GM21360 (cell line): ENCODE measurements around the gene NEK11.
"Not testable (repeated sequence)": the region's sequence is repeated elsewhere in the genome, so short reads cannot be mapped to it uniquely, and the experiment has no call there.

Source experiments
- ATAC-seq: cut with Tn5 transposase; IDR thresholded peaks from one replicate; pipeline ENCODE4 v1.9.1; 2021; ENCODE audit warnings: mild to moderate bottlenecking, moderate library complexity; ENCODE audit not compliant: unreplicated experiment

The NEK11 gene

DNA sequence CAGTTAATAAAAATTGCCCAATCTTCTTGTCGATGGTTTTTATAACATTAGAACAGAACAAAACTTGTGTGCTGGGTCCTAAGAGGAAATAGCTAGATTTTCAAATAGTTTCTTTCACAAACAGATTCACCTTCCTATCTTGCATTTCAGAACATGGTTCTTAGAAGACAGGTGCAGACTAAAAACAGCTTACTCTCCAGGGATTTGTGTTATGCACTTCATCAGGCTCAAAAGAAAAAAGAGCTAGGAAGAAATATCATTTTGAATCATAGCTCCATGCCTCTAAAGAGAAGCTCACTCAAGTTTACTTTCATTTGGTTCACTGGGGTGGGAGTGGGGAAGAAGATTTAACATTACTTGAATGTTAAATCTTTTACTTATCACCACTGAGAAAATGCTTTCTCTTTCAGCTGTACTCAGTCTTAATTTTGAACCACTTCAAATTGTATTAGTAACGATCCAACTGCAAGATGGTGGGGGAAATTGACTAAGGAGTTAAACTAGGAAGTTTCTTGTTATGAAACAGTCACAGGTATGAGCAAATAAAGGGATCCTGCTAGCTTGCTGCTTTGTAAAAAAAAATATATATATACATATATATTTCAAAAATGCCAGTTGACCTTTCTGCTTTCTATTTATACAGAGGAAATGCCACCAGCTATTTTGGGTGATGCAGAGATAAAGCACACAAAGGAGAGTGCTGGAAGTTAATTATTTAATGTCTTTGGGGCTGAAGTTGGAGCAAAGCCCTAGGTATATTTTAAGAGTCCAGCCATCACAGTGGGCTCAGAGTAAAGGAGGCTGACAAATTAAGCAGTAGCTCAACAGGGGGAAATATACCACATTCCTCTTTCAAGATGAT is 326.6 kb downstream of the NEK11 start:
- no peak for ATAC-seq

DNA sequence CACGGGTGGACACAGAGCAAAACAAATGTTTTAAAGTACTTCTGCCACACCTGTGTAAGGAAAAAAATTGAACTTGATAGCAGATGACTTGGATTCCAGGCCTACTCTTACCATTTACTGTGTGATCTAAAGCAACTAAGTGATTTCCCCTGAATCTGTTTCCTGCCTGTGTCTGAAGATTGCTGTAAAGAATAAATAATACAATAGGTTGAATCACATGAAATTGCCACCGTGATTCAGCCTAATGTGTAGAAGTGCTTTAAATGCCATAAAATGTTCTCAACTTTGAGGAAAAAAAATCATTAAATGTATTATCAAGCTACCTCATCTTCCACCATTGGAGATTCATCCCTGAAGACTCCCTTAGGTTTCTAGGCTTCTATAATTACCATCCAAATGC is 327.3 kb downstream of the NEK11 start:
- ATAC-seq = no peak

DNA sequence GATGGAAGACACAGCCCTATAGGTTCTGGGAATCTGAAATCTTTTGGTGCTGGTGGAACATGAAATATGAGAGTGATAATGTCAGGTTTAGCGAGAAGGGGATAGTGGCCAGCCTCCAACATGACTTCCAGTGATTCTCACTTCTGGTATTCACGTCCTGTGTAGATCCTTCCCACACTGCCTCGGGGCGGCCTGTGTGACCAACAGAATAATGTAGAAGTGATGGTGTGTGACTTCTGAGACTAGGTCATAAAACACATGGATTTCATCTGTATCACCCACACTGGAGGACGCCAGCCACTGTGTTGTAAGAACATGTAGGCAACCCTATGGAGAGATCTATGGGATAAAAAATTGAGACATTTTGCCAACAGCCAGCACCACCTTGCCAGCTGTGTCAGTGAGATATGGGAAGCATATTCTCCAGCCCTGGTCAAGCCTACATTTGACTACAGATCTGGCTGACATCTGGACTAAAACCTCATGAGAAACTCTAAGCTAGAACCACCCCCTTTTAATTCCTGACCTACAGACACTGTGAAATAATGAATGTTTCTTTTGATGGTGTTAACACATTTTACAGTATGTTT is 329.4 kb downstream of the NEK11 start:
- no peak for ATAC-seq

DNA sequence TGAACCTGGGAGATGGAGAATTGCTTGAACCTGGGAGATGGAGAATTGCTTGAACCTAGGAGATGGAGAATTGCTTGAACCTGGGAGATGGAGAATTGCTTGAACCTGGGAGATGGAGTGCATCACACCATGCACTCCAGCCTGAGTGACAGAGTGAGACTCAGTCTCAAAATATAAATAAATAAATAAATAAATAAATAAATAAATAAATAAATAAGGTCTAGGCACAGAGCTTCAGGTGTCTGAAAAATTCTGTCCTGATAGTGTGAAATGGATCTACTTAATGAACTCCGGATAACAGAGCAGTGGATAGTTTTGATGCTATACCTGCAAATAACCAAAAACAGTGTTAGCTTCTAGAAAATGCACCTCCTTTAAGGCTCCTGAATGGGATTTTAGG is 330.6 kb downstream of the NEK11 start:
- no peak for ATAC-seq

DNA sequence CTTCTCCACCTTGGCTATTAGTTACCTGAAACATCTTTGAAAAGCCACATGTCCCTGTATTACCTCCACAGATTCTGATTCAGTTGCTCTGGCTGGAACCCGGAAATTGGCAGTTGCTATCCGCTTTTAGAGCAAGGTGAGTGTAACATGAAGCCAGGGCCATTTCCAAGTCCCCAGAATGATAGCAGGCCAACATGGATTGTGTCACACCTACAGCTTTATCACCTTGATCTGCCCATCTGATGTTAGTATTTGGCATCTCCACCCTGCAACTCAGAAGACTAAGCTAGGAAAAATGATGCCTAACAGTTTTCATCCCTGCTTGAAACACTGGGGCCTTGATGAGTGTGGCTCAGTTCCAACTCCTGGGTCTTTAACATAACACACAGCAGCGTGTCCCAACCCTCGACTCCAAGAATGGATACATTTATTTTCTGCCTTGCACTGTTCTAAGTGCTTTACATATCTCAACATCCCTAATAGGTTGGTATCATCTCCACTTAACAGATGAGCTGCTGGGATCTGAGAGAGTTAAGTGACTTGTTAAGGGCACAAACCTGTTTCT is 333.6 kb downstream of the NEK11 start:
- no peak for ATAC-seq

DNA sequence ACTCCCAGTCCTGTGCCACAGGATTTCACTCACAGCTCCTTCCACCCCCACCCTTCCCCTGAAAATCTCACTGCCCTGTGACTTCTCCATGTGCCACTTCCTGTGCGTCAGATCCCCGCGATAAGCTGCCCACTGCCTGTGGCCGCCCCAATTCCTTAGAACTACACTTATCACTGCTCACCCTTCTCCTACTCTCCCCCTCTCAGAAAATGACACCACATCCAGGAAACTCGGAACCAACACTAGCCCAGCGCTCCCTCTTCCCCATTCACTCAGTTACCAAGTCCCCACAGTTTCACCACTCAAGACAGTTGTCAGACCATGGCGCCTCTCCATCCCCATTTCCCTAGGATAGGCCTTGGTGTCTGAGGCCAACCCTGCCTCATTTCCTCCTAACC is 334.4 kb downstream of the NEK11 start:
- ATAC-seq = not testable (repeated sequence)

DNA sequence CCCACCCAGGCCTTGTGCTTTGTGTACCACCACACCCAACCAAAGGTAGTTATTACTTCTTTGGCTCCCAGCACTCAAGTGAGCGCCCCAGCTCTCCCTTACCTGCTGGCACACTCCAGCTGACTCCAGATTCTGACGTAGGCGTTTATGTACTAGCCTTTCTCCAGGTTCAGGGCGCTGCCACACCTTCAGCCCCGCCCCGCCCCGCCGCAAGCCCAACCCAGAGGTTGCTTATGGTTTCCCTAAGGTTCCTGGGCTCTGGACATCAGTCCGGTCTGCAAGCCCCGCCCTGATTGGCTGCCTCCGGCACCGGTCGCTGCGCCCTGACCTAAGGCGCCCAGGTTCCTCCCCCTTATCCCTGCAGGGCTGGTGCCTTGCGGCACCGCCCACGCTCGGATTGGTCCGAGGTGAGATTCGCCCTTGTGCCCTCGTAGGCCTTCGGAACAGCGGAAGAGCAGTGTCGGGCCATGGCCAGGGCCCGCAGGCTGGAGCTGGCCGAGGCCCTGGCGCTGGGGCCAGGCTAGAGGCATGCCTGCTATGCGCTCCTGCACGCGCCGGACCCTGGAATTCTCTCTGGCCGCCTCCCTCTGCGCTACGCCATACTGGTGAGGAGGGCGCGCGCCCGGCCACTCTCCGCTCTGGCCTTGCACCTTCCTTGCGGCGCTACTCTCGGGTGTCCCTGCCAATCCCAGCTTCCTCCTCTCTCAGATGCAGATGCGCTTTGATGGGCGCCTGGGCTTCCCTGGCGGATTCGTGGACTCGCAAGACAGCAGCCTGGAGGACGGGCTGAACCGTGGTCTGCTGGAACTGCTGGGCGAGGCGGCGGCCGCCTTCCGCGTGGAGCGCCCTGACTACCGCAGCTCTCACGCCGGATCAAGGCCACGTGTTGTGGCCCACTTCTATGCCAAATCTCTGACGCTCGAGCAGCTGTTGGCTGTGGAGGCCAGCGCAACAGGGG is 335.1 kb downstream of the NEK11 start:
- no peak for ATAC-seq

DNA sequence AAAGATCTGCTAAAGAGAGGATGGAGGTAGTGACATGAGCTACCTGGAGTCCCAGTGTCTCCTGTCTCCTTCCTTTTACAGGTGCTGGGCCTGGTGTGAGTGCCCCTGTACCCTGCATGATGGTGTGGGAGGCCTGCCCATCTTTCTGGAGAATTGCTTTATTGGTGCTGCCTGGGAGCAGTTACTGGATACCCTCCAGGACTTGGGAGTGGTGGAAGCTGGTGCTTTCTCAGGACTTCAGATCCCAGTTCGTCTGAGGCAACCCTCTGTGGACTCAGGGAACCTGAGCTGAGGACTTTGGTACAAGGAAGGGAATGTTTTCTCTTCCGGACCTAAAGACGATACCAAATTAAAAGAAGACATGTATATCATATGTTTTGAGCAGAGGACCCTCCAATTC is 336.6 kb downstream of the NEK11 start:
- no peak for ATAC-seq

DNA sequence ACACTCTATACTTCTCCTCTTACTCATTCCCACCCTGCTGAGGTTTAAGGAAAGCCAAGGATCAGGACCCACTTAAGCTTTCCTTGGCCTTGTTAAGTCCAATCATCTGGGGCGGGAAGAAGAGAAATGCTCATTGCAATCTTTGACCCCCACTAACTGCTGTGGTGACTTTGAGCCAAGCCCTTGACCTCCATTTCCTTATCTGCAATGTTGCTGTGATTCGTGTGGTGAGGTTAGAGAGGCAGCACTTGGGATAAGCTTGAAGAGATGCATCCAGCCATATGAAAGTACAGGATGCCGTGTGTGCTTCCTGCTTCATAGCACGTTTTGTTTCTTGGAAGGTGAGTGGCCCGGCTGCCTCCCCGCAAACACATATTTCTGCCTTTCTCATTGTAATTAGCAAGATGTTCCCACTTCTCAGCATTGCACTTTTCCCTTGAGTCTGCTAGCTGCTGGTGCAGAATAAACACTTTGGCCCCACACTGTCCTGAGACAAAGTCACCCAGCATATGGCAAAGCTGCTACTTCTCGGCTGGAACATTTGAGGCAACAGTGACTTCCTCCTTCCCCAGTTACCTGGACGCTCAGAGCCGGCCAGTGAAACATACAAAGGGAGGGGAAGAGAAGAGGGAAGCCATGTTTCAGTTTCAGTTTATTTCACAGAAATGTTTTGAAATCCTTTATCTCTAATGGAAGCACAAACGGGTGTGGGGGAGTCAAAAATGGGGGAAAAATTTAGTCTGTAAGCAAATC is 344.4 kb downstream of the NEK11 start:
- no peak for ATAC-seq

DNA sequence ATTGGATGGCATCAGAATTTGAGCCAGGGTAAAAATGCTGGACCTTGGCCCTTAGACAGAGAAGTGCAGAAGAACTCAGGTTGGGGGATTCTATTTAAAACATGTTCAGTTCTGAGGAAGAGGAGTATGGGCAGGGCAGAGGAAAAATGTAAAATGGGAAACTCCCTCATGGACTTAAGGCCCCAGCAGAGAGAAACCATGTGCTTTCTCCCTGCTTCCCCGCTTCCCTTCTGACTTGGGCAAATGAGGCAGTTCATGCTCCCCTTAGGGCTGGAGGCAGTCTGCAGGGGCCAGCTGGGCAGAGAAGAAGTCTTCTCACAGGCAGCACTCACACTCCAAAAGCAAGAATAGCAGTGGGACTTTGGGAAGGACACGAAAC is 345.0 kb downstream of the NEK11 start:
- no peak for ATAC-seq

DNA sequence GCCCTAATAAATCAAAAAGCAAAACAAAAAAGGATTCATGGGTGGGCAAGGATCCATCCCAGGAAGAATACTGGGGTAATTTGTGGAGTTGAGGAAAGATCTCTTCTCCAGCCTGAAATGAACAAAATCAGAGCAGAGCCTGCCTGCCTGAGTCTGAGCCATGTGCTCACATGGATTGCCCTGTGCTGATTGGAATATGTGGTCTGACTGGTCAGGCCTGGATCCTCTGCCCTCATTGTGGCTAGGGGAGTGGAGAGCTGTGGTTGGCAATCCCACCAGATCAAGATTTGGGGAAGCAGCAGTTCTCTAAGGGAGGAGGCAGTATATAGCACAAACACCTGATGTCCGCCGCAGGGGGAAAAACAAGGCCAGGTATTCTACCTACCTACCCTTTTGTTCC is 348.1 kb downstream of the NEK11 start:
- no peak for ATAC-seq

DNA sequence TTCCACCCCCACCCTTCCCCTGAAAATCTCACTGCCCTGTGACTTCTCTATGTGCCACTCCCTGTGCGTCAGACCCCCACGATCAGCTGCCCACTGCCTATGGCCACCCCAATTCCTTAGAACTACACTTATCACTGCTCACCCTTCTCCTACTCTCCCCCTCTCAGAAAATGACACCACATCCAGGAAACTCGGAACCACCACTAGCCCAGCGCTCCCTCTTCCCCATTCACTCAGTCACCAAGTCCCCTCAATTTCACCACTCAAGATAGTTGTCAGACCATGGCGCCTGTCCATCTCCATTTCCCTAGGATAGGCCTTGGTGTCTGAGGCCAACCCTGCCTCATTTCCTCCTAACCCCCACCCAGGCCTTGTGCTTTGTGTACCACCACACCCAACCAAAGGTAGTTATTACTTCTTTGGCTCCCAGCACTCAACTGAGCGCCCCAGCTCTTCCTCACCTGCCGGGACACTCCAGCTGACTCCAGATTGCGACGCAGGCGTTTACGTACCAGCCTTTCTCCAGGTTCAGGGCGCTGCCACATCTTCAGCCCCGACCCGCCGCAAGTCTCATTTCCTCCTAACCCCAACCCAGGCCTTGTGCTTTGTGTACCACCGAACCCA is 354.3 kb downstream of the NEK11 start:
- peak; percentile 17 for ATAC-seq

DNA sequence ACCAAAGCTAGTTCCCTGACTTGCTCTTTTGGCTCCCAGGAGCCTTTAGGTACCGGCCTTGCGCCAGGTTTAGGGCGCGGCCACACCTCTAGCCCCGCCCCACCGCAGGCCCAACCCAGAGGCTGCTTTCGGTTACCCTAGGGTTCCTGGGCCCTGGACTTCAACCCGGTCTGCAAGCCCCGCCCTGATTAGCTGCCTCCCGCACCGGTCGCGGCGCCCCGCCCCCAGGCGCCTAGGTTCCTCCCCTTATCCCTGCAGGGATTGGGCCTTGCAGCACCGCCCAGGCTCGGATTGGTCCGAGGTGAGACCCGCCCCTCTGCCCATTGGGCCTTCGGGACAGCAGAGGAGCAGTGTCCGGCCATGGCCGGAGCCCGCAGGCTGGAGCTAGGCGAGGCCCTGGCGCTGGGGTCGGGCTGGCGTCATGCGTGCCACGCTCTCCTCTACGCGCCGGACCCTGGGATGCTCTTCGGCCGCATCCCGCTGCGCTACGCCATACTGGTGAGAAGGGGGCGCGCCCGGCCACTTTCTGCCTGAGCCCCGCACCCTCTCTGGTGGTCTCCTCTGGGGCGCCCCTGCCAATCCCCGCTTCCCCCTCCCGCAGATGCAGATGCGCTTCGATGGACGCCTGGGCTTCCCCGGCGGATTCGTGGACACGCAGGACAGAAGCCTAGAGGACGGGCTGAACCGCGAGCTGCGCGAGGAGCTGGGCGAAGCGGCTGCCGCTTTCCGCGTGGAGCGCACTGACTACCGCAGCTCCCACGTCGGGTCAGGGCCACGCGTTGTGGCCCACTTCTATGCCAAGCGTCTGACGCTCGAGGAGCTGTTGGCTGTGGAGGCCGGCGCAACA is 355.0 kb downstream of the NEK11 start, which contains the start of gene NUDT16:
NUDT16 (plus strand) TSS at position 330 of the 847 bp plus-strand sequence; CDS start at position 361, 31 bp downstream.
- ATAC-seq = peak; percentile 99

DNA sequence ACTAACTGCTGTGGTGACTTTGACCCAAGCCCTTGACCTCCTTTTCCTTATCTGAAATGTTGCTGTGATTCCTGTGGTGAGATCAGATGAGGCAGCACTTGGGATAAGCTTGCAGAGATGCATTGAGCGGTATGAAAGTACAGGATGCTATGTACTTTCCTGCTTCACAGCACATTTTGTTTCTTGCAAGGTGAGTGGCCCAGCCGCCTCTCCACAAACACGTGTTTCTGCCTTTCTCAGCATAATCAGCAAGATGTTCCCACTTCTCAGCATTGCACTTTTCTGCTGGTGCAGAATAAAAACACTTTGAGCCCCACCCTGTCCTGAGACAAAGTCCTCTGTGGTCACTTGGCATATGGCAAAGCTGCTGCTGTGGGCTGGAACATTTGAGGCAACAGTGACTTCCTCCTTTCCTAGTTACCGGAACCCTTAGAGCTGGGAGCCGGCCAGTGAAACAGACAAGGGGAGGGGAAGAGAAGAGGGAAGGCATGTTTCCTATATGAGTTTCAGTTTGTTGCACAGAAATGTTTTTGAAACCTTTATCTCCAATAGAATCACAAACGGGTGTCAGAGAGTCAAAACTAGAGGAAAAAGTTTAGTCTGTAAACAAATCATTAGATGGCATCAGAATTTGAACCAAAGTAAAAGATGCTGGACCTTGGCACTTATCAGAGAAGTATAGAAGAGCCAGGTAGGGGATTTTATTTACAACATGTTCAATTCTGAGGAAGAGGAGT is 359.9 kb downstream of the NEK11 start:
- ATAC-seq = no peak

DNA sequence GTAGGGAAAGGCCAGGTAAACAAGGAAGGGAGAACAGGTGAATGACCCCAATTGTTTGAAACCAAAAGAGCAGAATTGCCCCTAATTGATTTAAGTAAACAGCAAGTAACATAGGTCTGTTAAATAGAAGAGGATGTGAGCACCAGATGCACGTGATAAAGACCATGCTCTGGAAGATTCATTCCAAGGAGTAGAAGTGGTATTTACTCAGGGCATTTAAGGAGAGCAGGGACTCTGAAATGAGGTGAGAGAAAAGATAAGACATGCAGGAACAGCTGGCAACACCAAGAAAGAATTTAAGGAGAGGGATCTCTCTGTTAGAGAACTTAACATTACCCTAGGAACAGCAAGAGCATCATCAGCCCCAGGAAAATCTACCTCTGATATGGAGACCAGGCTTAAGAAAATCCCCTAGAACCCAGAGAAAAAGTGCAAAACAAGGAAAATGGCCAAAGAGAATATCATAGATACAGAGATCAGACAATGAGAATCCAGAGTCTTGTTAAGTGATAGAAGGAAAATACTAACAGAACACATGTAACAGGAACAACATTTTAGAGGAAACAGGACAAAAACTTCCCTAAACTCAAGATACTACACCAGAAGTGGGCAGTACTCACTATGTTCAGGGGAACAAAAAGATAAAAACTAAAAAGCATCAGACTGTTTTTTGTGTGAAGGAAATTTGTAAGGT is 361.3 kb downstream of the NEK11 start:
- no peak for ATAC-seq

DNA sequence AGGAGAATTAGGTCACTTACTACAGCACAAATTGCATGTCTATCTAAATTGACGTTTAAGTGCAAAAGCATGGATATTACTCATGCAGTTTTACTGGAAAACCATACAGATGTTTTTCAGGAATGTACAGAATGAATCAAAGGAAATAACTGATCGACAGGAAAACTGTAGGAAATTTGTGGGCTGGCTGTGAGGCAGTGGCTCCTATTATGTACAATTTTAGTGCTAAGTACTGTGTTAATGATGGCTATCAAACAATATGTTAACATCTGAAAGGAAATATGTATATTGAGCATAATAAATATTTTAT is 361.8 kb downstream of the NEK11 start:
- no peak for ATAC-seq

DNA sequence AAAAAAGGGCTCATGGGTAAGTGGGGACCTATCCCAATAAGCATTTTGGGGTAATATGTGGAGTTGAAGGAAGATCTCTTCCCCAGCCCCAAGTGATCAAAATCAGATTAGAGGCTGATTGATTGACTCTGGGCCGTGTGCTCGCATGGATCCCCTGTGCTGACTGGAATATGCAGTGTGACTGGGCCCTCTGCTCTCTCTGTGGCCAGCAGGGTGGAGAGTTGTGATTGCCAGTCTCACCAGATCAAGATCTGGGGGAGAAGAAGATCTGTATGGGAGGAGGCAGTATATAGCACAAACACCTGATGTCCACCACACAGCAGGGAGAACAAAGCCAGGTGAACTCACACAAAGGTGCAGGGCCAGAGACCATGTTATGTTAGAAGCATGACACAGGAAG is 363.7 kb downstream of the NEK11 start:
- no peak for ATAC-seq

DNA sequence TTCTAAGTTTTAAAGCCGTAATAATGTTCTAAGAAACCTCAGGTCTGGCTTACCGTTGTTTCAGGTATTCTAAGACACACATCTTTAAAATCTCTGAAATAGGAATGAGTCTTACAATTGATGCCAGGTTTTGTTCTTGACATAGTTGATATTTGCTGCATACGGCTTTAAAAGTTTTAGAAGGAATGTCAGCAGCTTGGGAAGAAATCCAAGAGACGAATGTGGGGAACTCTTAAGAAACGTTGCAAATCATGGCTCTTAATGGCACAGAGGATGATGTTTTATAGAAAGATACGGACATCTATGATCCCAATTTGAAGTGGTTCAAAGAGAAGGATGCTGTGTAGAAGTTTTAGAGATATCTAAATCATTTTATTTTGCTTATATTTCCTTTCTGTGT is 366.4 kb downstream of the NEK11 start:
- ATAC-seq = no peak
